Measurements from ENCODE around the gene APC2.
A peak's percentile ranks its signal among the peaks of the same experiment; 100 is the strongest.

Gene APC2

GRCh38 chr19:1460033-1460995, 10.4 kb downstream of the APC2 start:
- no peak overlapping the region for H3K27ac ChIP-seq
- DNase-seq (ENCODE audit: low read depth, low spot score): no peak

- no peak overlapping the region for H3K27ac ChIP-seq
- DNase-seq (ENCODE audit: low read depth, low spot score): no peak
These were observed 11.9 kb downstream of the APC2 start for GRCh38 chr19:1461862-1462261.

DNA sequence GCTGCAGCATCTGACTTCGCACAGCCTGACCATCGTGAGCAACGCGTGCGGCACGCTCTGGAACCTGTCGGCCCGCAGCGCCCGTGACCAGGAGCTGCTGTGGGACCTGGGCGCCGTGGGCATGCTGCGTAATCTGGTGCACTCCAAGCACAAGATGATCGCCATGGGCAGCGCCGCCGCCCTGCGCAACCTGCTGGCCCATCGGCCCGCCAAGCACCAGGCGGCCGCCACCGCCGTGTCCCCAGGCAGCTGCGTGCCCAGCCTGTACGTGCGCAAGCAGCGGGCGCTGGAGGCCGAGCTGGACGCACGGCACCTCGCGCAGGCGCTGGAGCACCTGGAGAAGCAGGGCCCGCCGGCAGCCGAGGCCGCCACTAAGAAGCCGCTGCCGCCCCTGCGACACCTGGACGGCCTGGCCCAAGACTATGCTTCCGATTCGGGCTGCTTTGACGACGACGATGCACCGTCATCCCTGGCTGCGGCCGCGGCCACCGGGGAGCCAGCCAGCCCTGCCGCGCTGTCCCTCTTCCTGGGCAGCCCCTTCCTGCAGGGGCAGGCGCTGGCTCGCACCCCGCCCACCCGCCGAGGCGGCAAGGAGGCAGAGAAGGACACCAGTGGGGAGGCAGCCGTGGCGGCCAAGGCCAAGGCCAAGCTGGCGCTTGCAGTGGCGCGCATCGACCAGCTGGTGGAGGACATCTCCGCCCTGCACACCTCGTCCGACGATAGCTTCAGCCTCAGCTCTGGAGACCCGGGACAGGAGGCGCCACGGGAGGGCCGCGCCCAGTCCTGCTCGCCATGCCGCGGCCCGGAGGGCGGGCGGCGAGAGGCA, 15.5 kb downstream of the APC2 start:
- H3K27ac ChIP-seq: no peak overlapping the region
- DNase-seq (ENCODE audit: low read depth, low spot score): no peak

- no peak for DNase-seq (ENCODE audit: low read depth, low spot score)
- no peak overlapping the region for H3K27ac ChIP-seq
These were observed 16.1 kb downstream of the APC2 start for GRCh38 chr19:1466018-1466460.

GRCh38 chr19:1466461-1467214, 16.7 kb downstream of the APC2 start:
- no peak for DNase-seq (ENCODE audit: low read depth, low spot score)
- no peak overlapping the region for H3K27ac ChIP-seq

- H3K27ac ChIP-seq: no peak overlapping the region
- no peak for DNase-seq (ENCODE audit: low read depth, low spot score)
These were observed 17.2 kb downstream of the APC2 start for GRCh38 chr19:1467215-1467489.

DNA sequence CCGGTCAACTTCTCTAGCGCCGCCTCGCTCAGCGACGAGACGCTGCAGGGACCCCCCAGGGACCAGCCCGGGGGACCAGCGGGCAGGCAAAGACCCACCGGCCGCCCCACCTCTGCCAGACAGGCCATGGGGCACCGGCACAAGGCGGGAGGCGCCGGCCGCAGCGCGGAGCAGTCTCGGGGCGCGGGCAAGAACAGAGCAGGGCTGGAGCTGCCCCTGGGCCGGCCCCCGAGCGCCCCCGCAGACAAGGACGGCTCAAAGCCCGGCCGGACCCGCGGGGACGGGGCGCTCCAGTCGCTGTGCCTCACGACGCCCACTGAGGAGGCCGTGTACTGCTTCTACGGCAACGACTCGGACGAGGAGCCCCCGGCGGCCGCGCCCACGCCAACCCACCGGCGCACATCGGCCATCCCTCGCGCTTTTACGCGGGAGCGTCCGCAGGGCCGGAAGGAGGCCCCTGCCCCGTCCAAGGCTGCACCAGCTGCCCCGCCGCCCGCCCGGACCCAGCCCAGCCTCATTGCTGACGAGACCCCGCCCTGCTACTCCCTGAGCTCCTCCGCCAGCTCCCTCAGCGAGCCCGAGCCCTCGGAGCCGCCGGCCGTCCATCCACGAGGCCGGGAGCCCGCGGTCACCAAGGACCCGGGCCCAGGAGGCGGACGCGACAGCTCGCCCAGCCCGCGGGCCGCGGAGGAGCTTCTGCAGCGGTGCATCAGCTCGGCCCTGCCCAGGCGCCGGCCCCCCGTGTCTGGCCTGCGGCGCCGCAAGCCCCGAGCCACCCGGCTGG, 17.8 kb downstream of the APC2 start:
- no peak for DNase-seq (ENCODE audit: low read depth, low spot score)
- no peak overlapping the region for H3K27ac ChIP-seq

GRCh38 chr19:1468274-1468820, 18.4 kb downstream of the APC2 start:
- DNase-seq (ENCODE audit: low read depth, low spot score): no peak
- H3K27ac ChIP-seq: no peak overlapping the region

- no peak for DNase-seq (ENCODE audit: low read depth, low spot score)
- H3K27ac ChIP-seq: no peak overlapping the region
These were observed 18.9 kb downstream of the APC2 start for GRCh38 chr19:1468821-1469254.

DNA sequence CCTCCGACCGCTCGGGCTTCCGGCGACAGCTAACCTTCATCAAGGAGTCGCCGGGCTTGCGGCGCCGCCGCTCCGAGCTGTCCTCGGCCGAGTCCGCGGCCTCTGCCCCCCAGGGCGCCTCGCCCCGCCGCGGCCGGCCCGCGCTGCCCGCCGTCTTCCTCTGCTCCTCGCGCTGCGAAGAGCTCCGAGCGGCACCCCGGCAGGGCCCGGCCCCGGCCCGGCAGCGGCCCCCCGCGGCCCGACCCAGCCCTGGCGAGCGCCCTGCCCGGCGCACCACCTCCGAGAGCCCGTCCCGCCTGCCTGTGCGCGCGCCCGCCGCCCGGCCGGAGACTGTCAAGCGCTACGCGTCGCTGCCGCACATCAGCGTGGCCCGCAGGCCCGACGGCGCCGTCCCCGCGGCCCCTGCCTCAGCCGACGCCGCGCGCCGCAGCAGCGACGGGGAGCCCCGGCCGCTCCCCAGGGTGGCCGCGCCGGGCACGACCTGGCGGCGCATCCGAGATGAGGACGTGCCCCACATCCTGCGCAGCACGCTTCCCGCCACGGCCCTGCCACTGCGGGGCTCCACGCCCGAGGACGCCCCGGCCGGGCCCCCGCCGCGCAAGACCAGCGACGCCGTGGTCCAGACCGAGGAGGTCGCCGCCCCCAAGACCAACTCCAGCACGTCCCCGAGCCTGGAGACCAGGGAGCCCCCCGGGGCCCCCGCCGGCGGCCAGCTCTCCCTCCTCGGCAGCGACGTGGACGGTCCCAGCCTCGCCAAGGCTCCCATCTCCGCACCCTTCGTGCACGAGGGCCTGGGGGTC, 19.5 kb downstream of the APC2 start:
- no peak for DNase-seq (ENCODE audit: low read depth, low spot score)
- peak overlapping the region; percentile 12 for H3K27ac ChIP-seq

DNA sequence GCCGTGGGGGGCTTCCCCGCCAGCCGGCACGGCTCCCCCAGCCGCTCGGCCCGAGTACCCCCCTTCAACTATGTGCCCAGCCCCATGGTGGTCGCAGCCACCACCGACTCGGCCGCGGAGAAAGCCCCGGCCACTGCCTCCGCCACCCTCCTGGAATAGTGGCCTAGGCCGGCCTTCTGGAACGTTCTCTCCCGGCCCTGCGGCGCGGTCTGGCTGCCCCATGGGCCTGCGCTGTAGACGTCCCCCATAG, 20.1 kb downstream of the APC2 start:
- peak overlapping the region; percentile 12 for H3K27ac ChIP-seq

GRCh38 chr19:1470305-1471009, 20.5 kb downstream of the APC2 start:
- H3K27ac ChIP-seq: peak overlapping the region; percentile 12
- no peak for DNase-seq (ENCODE audit: low read depth, low spot score)

More for the DNA sequence above, 20.1 kb downstream of the APC2 start:
- no peak for DNase-seq (ENCODE audit: low read depth, low spot score)

GRCh38 chr19:1471010-1471514, 21.1 kb downstream of the APC2 start:
- no peak for DNase-seq (ENCODE audit: low read depth, low spot score)
- no peak overlapping the region for H3K27ac ChIP-seq

- DNase-seq (ENCODE audit: low read depth, low spot score): no peak
These were observed 21.7 kb downstream of the APC2 start for GRCh38 chr19:1471515-1472160.

DNA sequence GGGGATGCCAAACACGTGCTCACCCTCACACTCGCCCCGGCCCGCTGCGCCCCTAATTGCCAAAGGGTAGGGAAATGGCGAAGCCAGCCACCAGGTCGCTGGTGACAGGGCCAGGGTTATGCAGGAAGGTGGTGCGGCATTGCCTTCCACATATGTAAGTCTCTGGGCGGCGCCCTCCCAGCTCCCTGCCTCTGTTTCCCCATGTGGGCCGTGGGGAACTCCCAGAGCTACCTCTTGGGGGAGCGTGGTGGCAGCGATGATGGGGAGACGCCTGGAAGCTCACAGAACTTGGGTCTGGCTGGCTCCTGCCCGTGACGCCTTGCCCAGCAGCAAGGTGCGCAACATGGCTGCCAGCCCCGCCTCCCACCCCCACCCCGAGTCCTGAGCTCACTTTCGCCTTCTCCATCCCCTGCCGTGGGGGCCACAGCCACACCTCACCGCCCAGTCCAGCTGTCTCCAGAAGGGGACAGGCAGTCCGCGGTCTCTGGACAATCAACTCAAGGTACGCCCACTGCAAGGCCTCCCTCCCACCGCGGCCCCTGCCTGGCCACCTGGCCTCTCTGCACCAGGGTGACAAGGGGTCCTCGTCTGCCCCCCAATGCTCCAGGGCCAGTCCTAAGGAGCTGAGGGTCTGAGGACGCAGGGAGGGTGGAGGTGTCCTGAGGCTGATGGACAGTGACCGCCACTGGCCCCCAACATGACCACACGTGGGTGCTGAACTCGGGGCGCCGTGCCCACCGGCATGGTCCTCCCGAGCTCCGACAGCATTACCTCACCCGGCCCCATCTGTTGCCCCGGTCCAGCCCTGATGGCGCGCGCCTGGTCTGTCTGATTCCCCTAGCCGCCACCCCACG, 22.5 kb downstream of the APC2 start:
- no peak for DNase-seq (ENCODE audit: low read depth, low spot score)
- no peak overlapping the region for H3K27ac ChIP-seq

More at GRCh38 chr19:1471515-1472160, 21.7 kb downstream of the APC2 start:
- no peak overlapping the region for H3K27ac ChIP-seq

DNA sequence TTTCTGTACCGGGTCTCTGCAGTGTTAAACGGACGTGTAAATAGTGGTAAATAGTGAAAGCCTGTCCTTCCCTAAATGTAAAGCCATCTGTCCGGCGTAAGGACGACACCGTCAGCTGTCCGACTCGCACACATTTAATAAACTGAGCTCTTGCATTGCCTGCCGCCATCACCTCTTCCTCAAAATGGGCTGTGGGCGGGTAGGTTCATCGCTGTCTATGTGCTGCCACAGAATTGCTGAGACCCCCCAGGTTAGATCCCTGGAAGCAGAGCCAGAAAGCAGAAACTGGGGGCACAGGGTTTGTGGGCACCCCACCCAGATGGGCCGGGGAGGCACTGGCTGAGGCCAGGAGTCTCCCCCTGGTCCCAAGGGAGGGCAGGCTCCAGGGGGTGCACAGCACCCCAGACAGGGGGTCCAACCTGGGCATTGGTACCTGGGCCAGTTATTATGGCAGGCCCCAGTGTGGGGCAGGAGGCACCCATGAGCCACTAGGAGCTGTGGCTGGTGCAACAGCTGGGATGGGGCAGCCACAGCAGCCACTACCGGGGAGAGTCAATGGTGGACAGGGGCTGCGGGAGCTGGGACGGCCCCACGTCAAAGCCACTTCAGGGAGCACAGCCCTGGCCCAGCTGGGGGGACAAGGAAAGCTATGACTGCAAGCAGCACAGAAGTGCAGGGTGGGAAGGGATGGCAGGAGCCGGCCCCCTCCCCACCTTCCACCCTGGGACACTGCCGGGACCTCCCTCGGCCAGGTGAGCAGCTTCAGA, 23.3 kb downstream of the APC2 start:
- no peak for DNase-seq (ENCODE audit: low read depth, low spot score)
- H3K27ac ChIP-seq: no peak overlapping the region

Data from epithelial cell of prostate (primary cell).